Breast epithelium (tissue), 3 donors: Measurements from ENCODE around the gene CLSTN1.

ENCODE experiments used
- CTCF ChIP-seq, 3 donors: fragments of 450-650 bp; IDR thresholded peaks; one replicate each; pipeline ENCODE4 v1.5.1; 2016 to 2017; ENCODE audit warnings: antibody characterized with exemption in 3 of 3, mild to moderate bottlenecking in 3 of 3, moderate library complexity in 3 of 3
- POLR2A ChIP-seq: fragments of 450-650 bp; IDR thresholded peaks from one replicate; pipeline ENCODE4 v1.6.1; 2016; ENCODE audit warnings: antibody characterized with exemption, mild to moderate bottlenecking, moderate library complexity
- POLR2AphosphoS5 ChIP-seq, 3 donors: sonication (generic); formaldehyde crosslinking; IDR thresholded peaks; one replicate each; pipeline ENCODE4 v1.6.1; 2017; ENCODE audit warnings: antibody characterized with exemption in 3 of 3

GRCh38 chr1:9846611-9847171, 22.9 kb upstream of the CLSTN1 start:
- no peak for TF ChIP-seq POLR2AphosphoS5 (IDR thresholded peaks at IDR 0.05)
- TF ChIP-seq POLR2A: no peak
- TF ChIP-seq CTCF (IDR thresholded peaks at IDR 0.05): no peak
